Measurements from ENCODE around the gene SLC1A1.

DNA sequence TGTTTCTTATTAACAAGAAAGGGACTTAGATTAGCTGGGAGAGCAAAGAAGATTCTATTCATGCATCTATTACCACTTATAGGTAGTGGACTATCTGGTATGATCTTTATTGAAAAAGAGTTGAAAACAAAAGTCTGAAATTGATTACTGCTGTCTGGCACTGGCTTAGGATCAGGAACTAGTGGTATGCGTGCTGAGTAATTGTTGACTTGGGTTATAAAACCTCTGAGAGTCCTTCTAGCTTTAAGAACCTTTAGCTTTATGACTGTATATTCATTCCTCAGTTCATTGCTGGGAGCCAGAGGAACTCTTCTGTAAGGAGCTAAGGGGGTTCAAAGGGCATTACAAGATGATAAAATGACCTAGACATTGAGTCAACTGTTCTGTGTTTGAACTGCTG is 7.6 kb downstream of the SLC1A1 start:
- no peak for TF ChIP-seq POLR2AphosphoS5 (IDR thresholded peaks at IDR 0.05; ENCODE audit: low read depth, low read length)
- TF ChIP-seq, protein P1, sequence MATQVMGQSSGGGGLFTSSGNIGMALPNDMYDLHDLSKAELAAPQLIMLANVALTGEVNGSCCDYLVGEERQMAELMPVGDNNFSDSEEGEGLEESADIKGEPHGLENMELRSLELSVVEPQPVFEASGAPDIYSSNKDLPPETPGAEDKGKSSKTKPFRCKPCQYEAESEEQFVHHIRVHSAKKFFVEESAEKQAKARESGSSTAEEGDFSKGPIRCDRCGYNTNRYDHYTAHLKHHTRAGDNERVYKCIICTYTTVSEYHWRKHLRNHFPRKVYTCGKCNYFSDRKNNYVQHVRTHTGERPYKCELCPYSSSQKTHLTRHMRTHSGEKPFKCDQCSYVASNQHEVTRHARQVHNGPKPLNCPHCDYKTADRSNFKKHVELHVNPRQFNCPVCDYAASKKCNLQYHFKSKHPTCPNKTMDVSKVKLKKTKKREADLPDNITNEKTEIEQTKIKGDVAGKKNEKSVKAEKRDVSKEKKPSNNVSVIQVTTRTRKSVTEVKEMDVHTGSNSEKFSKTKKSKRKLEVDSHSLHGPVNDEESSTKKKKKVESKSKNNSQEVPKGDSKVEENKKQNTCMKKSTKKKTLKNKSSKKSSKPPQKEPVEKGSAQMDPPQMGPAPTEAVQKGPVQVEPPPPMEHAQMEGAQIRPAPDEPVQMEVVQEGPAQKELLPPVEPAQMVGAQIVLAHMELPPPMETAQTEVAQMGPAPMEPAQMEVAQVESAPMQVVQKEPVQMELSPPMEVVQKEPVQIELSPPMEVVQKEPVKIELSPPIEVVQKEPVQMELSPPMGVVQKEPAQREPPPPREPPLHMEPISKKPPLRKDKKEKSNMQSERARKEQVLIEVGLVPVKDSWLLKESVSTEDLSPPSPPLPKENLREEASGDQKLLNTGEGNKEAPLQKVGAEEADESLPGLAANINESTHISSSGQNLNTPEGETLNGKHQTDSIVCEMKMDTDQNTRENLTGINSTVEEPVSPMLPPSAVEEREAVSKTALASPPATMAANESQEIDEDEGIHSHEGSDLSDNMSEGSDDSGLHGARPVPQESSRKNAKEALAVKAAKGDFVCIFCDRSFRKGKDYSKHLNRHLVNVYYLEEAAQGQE (IDR thresholded peaks at IDR 0.05; ENCODE audit: insufficient read depth in 1 of 2, low read depth in 2 of 2, low read length in 2 of 2): no peak
- no peak for TF ChIP-seq SIN3A (IDR thresholded peaks at IDR 0.05; ENCODE audit: borderline replicate concordance, insufficient read depth, low read length)
- no peak for TF ChIP-seq TAF1 (IDR thresholded peaks at IDR 0.05; ENCODE audit: borderline replicate concordance, insufficient read depth, low read length)

All from PFSK-1 (cell line).